ENCODE results near the gene PXDN. TPM values are rescaled to one million over a fixed set of nuclear protein-coding genes. Genes with fewer than 3 reads are reported as not detected.
"Not testable (repeated sequence)": the region's sequence is repeated elsewhere in the genome, so short reads cannot be mapped to it uniquely, and the experiment has no call there.

Gene PXDN
- total and polyA plus RNA-seq, 8 donors: 2.0 to 21.1 (median 4.2) TPM

DNA sequence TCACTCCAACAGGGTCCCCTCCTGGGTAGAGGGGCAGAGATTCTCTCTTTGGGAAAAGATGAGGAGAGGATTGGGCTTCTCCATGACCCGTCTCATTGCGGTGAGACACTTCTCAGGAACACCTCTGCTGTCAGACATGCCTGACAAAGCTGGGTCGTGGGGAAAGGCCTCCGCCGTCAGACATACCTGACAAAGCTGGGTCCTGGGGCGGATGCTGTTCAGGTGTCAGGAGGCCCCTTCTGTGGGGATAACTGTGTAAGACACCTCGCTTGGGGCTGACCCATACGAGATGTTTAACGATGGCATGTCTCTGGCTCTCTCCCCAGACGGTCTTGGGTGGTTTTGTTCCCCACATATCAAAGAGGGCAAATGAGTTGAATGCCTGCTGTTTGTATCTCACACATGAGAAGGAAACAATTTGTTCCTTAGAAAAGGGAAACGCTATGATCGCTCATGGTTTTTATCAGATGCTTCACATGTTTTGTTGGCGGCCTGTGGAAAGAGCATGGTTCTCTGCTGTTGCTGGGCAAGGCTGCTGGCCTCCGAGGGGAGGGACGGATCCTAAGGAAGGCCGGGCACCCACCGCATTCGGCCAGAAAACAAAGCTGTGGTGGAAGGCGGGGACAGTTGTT is 40.8 kb upstream of the PXDN start:
- Histone ChIP-seq H3K27ac (no peak overlapping the region), H3K36me3 (no peaks in the 10 kb centered on the region), H3K4me1 (no peaks in the 10 kb centered on the region), H3K9me3 (no peaks in the 10 kb centered on the region), H3K4me3 (no peak overlapping the region), H3K27me3 (peaks cover 0 to 9% (median 0%) of the 10 kb centered on the region in 4 donors)
- intact Hi-C loops (cut with DNase I): no loop called here
- TF ChIP-seq, protein P1, sequence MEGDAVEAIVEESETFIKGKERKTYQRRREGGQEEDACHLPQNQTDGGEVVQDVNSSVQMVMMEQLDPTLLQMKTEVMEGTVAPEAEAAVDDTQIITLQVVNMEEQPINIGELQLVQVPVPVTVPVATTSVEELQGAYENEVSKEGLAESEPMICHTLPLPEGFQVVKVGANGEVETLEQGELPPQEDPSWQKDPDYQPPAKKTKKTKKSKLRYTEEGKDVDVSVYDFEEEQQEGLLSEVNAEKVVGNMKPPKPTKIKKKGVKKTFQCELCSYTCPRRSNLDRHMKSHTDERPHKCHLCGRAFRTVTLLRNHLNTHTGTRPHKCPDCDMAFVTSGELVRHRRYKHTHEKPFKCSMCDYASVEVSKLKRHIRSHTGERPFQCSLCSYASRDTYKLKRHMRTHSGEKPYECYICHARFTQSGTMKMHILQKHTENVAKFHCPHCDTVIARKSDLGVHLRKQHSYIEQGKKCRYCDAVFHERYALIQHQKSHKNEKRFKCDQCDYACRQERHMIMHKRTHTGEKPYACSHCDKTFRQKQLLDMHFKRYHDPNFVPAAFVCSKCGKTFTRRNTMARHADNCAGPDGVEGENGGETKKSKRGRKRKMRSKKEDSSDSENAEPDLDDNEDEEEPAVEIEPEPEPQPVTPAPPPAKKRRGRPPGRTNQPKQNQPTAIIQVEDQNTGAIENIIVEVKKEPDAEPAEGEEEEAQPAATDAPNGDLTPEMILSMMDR (IDR thresholded peaks at IDR 0.05): no peak
- ATAC-seq (no peak), FAIRE-seq (no peak), DNase-seq (no peak)
- WGBS, 2 donors: 76 to 87% methylated on average over 19 of the region's 19 CpGs

DNA sequence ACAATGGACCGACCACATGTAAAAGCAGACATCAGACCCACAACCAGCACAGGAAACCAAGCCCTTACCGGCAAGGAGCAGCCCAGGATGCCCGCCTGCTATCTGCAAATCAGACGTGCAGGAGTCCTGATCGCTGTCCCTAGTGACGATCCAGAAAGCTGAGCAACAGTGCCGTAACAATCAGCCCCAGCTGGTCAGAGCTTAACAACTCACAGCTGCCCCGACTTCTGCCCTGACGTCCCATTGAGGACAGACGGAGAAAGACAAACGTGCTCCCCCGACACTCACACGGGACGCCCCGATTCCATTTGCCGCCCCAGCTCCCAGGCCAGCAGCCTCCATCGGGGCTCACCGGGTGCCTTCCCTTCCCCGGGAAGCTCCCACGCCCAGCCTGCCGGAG is 39.8 kb upstream of the PXDN start:
- H3K27ac ChIP-seq: no peak overlapping the region
- TF ChIP-seq, protein P1 (IDR thresholded peaks at IDR 0.05): no peak
- no peaks in the 10 kb centered on the region for H3K4me1 ChIP-seq
- FAIRE-seq (no peak), DNase-seq (peak in 1 of 6 donors; percentile 24), ATAC-seq (no peak)
- H3K4me3 ChIP-seq: no peak overlapping the region
- no peaks in the 10 kb centered on the region for H3K36me3 ChIP-seq
- intact Hi-C loops (cut with DNase I): no loop called here
- 49 to 61% methylated on average over 21 of the region's 21 CpGs for WGBS, 2 donors
- H3K27me3 ChIP-seq: peaks cover 0 to 4% (median 0%) of the 10 kb centered on the region in 4 donors
- no peaks in the 10 kb centered on the region for H3K9me3 ChIP-seq

GRCh38 chr2:1782514-1782913 is 38.2 kb upstream of the PXDN start:
- no peak for FAIRE-seq
- no peak overlapping the region for H3K27ac ChIP-seq
- H3K4me3 ChIP-seq: no peak overlapping the region
- no peaks in the 10 kb centered on the region for H3K4me1 ChIP-seq
- no peak for DNase-seq
- H3K27me3 ChIP-seq: no peaks in the 10 kb centered on the region
- TF ChIP-seq, protein P1 (IDR thresholded peaks at IDR 0.05): no peak
- no peak for ATAC-seq
- intact Hi-C loops (cut with DNase I): no loop called here
- H3K36me3 ChIP-seq: no peaks in the 10 kb centered on the region
- no peaks in the 10 kb centered on the region for H3K9me3 ChIP-seq
- WGBS, 2 donors: 65 to 78% methylated on average over 11 of the region's 11 CpGs

DNA sequence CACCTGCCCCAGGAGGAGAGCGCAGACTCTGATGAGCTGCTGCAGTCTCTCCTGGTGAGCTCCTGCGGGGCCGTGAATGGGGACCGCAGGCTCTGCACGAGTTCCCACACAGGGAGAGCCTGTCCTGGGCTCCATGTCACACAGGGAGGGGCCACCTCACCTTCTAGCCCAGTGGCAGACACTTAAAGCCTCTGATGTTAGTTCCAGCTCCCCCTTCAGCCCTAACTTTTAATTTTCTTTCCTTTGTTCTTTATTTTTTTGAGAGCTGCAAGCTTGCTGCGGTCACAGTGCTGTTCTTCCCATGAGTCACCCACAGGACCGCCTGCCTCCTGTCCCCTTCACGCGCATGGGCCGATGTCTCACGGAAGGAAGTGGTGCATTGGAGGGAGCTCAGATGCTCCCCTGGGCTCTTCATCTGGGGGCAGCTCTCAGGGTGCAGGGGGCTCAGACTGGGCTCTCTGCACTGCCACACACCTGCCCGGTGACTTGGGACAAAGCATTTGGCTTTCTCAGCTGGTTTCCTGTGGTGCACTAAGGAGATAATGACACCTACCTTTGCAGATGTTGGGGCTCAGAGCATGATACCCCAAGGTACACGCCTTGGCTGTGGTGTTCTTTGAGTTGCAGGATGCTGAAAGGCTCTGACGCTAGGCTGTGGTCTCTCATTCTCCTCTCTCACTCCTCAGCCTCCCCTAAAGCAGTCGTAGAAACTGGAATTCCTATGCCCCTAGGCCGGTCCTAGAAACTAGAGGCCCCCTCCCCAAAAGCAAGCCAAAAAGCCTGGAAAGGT is 37.2 kb upstream of the PXDN start:
- ATAC-seq (no peak), DNase-seq (no peak), FAIRE-seq (no peak)
- H3K36me3 ChIP-seq: no peaks in the 10 kb centered on the region
- no peak overlapping the region for H3K4me3 ChIP-seq
- TF ChIP-seq, protein P1 (IDR thresholded peaks at IDR 0.05): no peak
- no peaks in the 10 kb centered on the region for H3K9me3 ChIP-seq
- WGBS, 2 donors: 57 to 70% methylated on average over 16 of the region's 16 CpGs
- H3K27ac ChIP-seq: no peak overlapping the region
- H3K4me1 ChIP-seq: no peaks in the 10 kb centered on the region
- no peaks in the 10 kb centered on the region for H3K27me3 ChIP-seq
- intact Hi-C loops (cut with DNase I): no loop called here

DNA sequence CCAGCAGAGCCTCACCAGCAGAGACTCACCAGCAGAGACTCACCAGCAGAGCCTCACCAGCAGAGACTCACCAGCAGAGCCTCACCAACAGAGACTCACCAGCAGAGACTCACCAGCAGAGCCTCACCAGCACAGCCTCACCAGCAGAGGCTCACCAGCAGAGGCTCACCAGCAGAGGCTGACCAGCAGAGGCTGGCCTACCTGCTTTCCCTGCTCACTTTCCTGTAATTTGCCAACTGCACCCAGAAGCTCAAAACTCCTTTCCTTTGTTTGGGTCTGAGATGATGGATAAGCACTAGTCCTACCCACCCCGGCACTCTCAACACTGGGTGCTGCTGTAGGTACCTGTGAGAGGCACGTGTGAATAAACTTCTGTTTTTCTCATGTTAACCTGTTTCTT is 36.4 kb upstream of the PXDN start:
- intact Hi-C loops (cut with DNase I): no loop called here
- Histone ChIP-seq H3K9me3 (no peaks in the 10 kb centered on the region), H3K27ac (no peak overlapping the region), H3K4me1 (no peaks in the 10 kb centered on the region), H3K4me3 (no peak overlapping the region), H3K27me3 (no peaks in the 10 kb centered on the region), H3K36me3 (no peaks in the 10 kb centered on the region)
- 33 to 46% methylated on average over 2 of the region's 2 CpGs for WGBS, 2 donors
- FAIRE-seq: no peak
- TF ChIP-seq, protein P1 (IDR thresholded peaks at IDR 0.05): no peak
- no peak for DNase-seq
- ATAC-seq: no peak

DNA sequence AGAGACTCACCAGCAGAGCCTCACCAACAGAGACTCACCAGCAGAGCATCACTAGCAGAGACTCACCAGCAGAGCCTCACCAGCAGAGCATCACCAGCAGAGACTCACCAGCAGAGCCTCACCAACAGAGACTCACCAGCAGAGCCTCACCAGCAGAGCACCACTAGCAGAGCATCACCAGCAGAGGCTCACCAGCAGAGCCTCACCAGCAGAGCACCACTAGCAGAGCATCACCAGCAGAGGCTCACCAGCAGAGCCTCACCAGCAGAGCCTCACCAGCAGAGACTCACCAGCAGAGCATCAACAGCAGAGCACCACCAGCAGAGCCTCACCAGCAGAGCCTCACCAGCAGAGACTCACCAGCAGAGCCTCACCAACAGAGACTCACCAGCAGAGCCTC is 35.7 kb upstream of the PXDN start:
- H3K4me3 ChIP-seq; H3K36me3 ChIP-seq; FAIRE-seq; ATAC-seq; H3K27me3 ChIP-seq; H3K9me3 ChIP-seq; H3K4me1 ChIP-seq; DNase-seq; intact Hi-C loops (cut with DNase I); H3K27ac ChIP-seq: not testable (repeated sequence)
